ENCODE results near the gene ELOVL7. TPM values are rescaled to one million over a fixed set of nuclear protein-coding genes. Genes with fewer than 3 reads are reported as not detected.

Gene ELOVL7
- total and polyA plus RNA-seq, 2 of the 8 experiments (the other 6 are each of a cell fraction or from before 2014, with no cell fraction given): 3.1 to 5.1 TPM

GRCh38 chr5:60806591-60807243 lies 37.4 kb downstream of the ELOVL7 start:
- H3K4me1 ChIP-seq (replicated peaks in 1 of 4; ENCODE audit: control insufficient read depth in 3 of 4, insufficient read depth in 4 of 4, low read length in 3 of 4): peaks cover 0 to 5% (median 2%) of the 10 kb centered on the region in 4 experiments; a peak in 1 of 7 replicates
- H2BK120ac ChIP-seq (replicated peaks; ENCODE audit: low read depth, low read length): no peak overlapping the region
- H3K9ac ChIP-seq (replicated peaks in 1 of 4; ENCODE audit: extremely low read depth in 1 of 4, low read depth in 3 of 4, low read length in 3 of 4): no peak overlapping the region
- DNase-seq (ENCODE audit: low read depth in 1 of 2, low spot score in 2 of 2): no peak
- no peak overlapping the region for H4K8ac ChIP-seq (ENCODE audit: extremely low read depth, insufficient read depth, low read length)
- 37% methylated on average over 5 of the region's 5 CpGs; no CpG with 5 or more reads in 1 of the 2 experiments for WGBS, 2 experiments (ENCODE audit: extremely low coverage in 1 of 2, insufficient coverage in 1 of 2, insufficient read length in 1 of 2, insufficient replicate concordance in 2 of 2, low coverage in 1 of 2, low lambda C conversion rate in 2 of 2, missing lambda C conversion rate in 1 of 2)
- H3K56ac ChIP-seq (replicated peaks; ENCODE audit: insufficient read length, low read depth, low read length): no peak overlapping the region
- H2AK5ac ChIP-seq (ENCODE audit: low read depth, low read length): no peak overlapping the region
- peak; percentile 69 for FAIRE-seq
- no peaks in the 10 kb centered on the region for H3K79me1 ChIP-seq (ENCODE audit: low read depth, low read length)
- H4K20me1 ChIP-seq (replicated peaks in 1 of 2; ENCODE audit: control insufficient read depth in 1 of 2, insufficient read depth in 2 of 2, low read length in 2 of 2): no peaks in the 10 kb centered on the region
- POLR2A ChIA-PET (ENCODE audit: partially characterized antibody): interaction anchor here (0.6 to 1.1 kb wide), 4 partner anchors 8 to 38 kb away, joined by 3 to 5 read pairs (median 3); partner anchors contain the start of gene ELOVL7
- no peak overlapping the region for H2AFZ ChIP-seq (ENCODE audit: low read length)
- no peak overlapping the region for H2BK20ac ChIP-seq (ENCODE audit: low read length)
- no peak overlapping the region for H3K27ac ChIP-seq (ENCODE audit: low read depth, low read length)
- no peaks in the 10 kb centered on the region for H3K36me3 ChIP-seq (ENCODE audit: control insufficient read depth in 2 of 4, insufficient read depth in 4 of 4, low read length in 3 of 4)
- H4K91ac ChIP-seq (replicated peaks; ENCODE audit: insufficient read length, low read length): no peak overlapping the region
- H3K23me2 ChIP-seq (ENCODE audit: low read depth, low read length): no peaks in the 10 kb centered on the region
- H3K4me3 ChIP-seq (ENCODE audit: extremely low read depth in 1 of 4, insufficient read depth in 2 of 4, low read depth in 3 of 4, low read length in 4 of 4): no peak overlapping the region
- H3K27me3 ChIP-seq (replicated peaks in 1 of 4; ENCODE audit: control insufficient read depth in 3 of 4, extremely low read depth in 1 of 4, insufficient read depth in 3 of 4, low read length in 3 of 4): no peaks in the 10 kb centered on the region
- no peaks in the 10 kb centered on the region for H3K9me3 ChIP-seq (ENCODE audit: insufficient read depth in 2 of 2, low read depth in 1 of 2, low read length in 1 of 2)
- no peaks in the 10 kb centered on the region for H3K79me2 ChIP-seq (ENCODE audit: control insufficient read depth in 1 of 2, insufficient read depth in 2 of 2, low read length in 2 of 2)
- H4K5ac ChIP-seq (ENCODE audit: insufficient read length, low read depth, low read length): no peak overlapping the region
- no peak overlapping the region for H3K23ac ChIP-seq (ENCODE audit: insufficient read length)
- H3K18ac ChIP-seq (ENCODE audit: extremely low read depth, low read length): no peak overlapping the region
- no peak overlapping the region for H2BK12ac ChIP-seq (ENCODE audit: low read depth, low read length)
- no peak overlapping the region for H3K4ac ChIP-seq (replicated peaks; ENCODE audit: insufficient read length, low read depth, low read length)
- peak overlapping the region in 1 of 2 experiments; percentile 13; a peak in 1 of 4 replicates for H3K4me2 ChIP-seq (ENCODE audit: insufficient read depth in 1 of 2, low read depth in 2 of 2, low read length in 2 of 2)
- no peak overlapping the region for H2BK5ac ChIP-seq (ENCODE audit: low read depth, low read length)
- CTCF ChIA-PET (ENCODE audit: partially characterized antibody): interaction anchor here (0.6 kb wide), 1 partner anchor 14 kb away, joined by 3 read pairs; no protein-coding TSS in a partner anchor
- H3K14ac ChIP-seq (ENCODE audit: insufficient read length): no peak overlapping the region
- H2BK15ac ChIP-seq (ENCODE audit: low read length): no peak overlapping the region
- no peak for TF ChIP-seq RBBP5 (IDR thresholded peaks at IDR 0.05; ENCODE audit: borderline replicate concordance, low read depth, low read length)
- no peak for TF ChIP-seq CHD2 (IDR thresholded peaks at IDR 0.05; ENCODE audit: low read length)
- TF ChIP-seq TEAD4 (IDR thresholded peaks at IDR 0.05; ENCODE audit: low read depth, low read length): no peak
- no peak for TF ChIP-seq TAF7 (optimal IDR thresholded peaks at IDR 0.05; ENCODE audit: borderline replicate concordance, low read depth, low read length)
- TF ChIP-seq SIX5 (IDR thresholded peaks at IDR 0.05; ENCODE audit: low read depth, low read length): no peak
- peak; percentile 77 for TF ChIP-seq YY1 (IDR thresholded peaks at IDR 0.05; ENCODE audit: low read depth, low read length)
